GM12891 (cell line): ENCODE data around the gene SLC44A3.

Source experiments
- PAX5 ChIP-seq: IDR thresholded peaks from 2 replicates; pipeline ENCODE4 v1.6.1; 2011; ENCODE audit warnings: low read length, moderate library complexity, mild to moderate bottlenecking; ENCODE audit not compliant: insufficient read depth, severe bottlenecking
- POLR2A ChIP-seq: IDR thresholded peaks from 2 replicates; pipeline ENCODE4 v1.6.1; 2011; ENCODE audit warnings: low read depth, low read length, control low read depth
- POLR2AphosphoS5 ChIP-seq: IDR thresholded peaks from 2 replicates; pipeline ENCODE4 v1.6.1; 2011; ENCODE audit warnings: low read depth, low read length, control low read depth
- POU2F2 ChIP-seq: IDR thresholded peaks from 2 replicates; pipeline ENCODE4 v1.6.1; 2011; ENCODE audit warnings: low read depth, mild to moderate bottlenecking, control low read depth, low read length, moderate library complexity
- SPI1 ChIP-seq: IDR thresholded peaks from 2 replicates; pipeline ENCODE4 v1.6.1; 2011; ENCODE audit warnings: low read depth, low read length, control low read depth
- TAF1 ChIP-seq: IDR thresholded peaks from 2 replicates; pipeline ENCODE4 v1.6.1; 2011; ENCODE audit warnings: low read depth, low read length, control low read depth

DNA sequence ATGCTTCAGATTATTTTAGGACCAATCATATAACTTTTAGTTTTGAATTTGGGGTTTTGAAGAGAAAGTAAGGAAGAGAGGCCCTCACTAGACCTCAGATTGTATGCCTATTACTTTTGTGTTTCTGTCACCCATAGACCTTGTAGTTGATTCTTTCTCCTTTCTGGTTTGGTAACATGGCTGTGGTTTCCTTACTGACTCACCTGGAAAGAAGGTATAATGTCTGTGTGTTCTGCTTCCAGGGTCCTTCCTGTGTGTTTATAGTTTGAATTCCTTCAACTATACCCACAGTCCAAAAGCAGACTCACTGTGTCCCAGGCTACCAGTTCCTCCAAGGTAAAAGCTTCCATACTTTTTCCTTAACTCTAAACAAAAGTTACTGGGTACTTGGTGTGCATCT is 8.1 kb downstream of the SLC44A3 start:
- TF ChIP-seq POLR2A, result no peak
- no peak for TF ChIP-seq POLR2AphosphoS5
- no peak for TF ChIP-seq TAF1
- no peak for TF ChIP-seq SPI1
- no peak for TF ChIP-seq PAX5
- no peak for TF ChIP-seq POU2F2
